ENCODE results near the gene LRP1B.

Gene LRP1B

GRCh38 chr2:141941210-141941714 lies 189.6 kb downstream of the LRP1B start:
- no peak for DNase-seq
- Mint-ChIP-seq H3K36me3 (no peaks in the 10 kb centered on the region), H3K4me3 (no peak overlapping the region), H3K9me3 (peaks cover 7% of the 10 kb centered on the region), H3K27ac (no peak overlapping the region), H3K27me3 (no peaks in the 10 kb centered on the region), H3K4me1 (no peaks in the 10 kb centered on the region)
- CTCF ChIA-PET = no interaction called here

DNA sequence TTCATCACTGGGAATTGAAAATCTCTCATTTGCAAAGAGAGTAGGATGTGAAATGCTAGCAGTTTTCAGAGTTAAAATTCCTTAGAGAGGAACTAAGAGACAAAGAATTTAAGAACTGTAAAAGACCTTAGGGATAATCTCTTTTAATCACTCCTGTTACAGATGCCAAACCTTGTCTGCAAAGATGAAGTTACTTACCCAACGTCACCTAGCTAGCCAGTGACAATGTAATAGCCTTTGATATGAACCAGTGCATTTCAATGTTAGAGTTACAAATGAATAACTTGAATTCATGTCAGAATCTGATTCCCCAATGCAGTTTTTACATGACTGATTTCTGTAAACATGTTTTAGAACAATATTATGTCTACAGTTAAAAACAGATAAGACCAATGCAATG lies 190.1 kb downstream of the LRP1B start:
- Mint-ChIP-seq H3K4me1 (no peaks in the 10 kb centered on the region), H3K27ac (no peak overlapping the region), H3K4me3 (no peak overlapping the region), H3K9me3 (peaks cover 4% of the 10 kb centered on the region), H3K36me3 (no peaks in the 10 kb centered on the region), H3K27me3 (no peaks in the 10 kb centered on the region)
- CTCF ChIA-PET = no interaction called here
- DNase-seq = no peak

DNA sequence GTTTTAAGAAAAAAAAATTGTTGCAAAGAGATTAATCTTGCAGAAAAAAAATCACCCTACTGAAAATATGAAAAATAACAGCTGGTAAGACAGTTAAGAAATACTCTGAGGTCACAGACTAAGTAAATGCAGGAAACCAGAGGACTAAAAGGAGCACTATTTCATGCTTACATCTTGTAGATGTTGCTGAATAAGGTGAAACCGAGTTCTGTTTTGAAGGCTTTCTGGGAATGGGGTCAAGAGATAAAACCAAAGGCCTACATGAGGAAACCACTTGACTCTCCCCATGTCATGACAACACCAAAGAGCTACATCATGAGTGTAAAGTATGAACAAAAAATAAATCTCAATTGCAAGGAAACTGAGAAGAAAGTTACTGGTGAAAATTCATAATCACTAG lies 197.6 kb downstream of the LRP1B start:
- DNase-seq = no peak
- Mint-ChIP-seq H3K27ac (no peak overlapping the region), H3K36me3 (no peaks in the 10 kb centered on the region), H3K4me3 (no peak overlapping the region), H3K27me3 (no peaks in the 10 kb centered on the region), H3K4me1 (no peaks in the 10 kb centered on the region), H3K9me3 (peaks cover 7% of the 10 kb centered on the region)
- CTCF ChIA-PET = no interaction called here

GRCh38 chr2:141932261-141932660 lies 198.6 kb downstream of the LRP1B start:
- CTCF ChIA-PET = no interaction called here
- Mint-ChIP-seq H3K27me3 (no peaks in the 10 kb centered on the region), H3K27ac (no peak overlapping the region), H3K9me3 (peaks cover 5% of the 10 kb centered on the region), H3K4me1 (no peaks in the 10 kb centered on the region), H3K36me3 (no peaks in the 10 kb centered on the region), H3K4me3 (no peak overlapping the region)
- DNase-seq = no peak

GRCh38 chr2:141931797-141932196 lies 199.0 kb downstream of the LRP1B start:
- H3K4me1 Mint-ChIP-seq = no peaks in the 10 kb centered on the region
- CTCF ChIA-PET = no interaction called here
- H3K27ac Mint-ChIP-seq = no peak overlapping the region
- no peaks in the 10 kb centered on the region for H3K27me3 Mint-ChIP-seq
- H3K36me3 Mint-ChIP-seq = no peaks in the 10 kb centered on the region
- H3K9me3 Mint-ChIP-seq = peaks cover 5% of the 10 kb centered on the region
- no peak for DNase-seq
- no peak overlapping the region for H3K4me3 Mint-ChIP-seq

DNA sequence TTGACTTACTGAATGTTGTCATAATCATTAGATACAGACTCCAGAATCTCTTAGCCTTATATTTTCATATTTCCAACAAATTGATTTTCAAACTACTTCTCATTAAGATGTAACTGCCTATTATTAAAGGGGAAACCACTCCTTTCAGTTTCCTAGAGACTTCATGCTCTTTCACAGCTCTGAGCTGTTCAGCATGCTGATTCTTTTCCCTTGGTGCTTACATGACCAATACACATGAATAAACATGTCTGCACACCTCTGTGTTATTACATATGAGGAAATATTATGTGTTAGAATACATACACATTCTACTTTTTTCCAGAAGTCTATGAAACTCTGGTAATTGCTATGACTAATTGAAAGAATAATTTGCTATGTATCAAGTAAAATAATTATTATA lies 200.0 kb downstream of the LRP1B start:
- CTCF ChIA-PET = no interaction called here
- no peaks in the 10 kb centered on the region for H3K36me3 Mint-ChIP-seq
- H3K27me3 Mint-ChIP-seq = no peaks in the 10 kb centered on the region
- H3K27ac Mint-ChIP-seq = no peak overlapping the region
- peaks cover 5% of the 10 kb centered on the region for H3K9me3 Mint-ChIP-seq
- H3K4me3 Mint-ChIP-seq = no peak overlapping the region
- H3K4me1 Mint-ChIP-seq = no peaks in the 10 kb centered on the region
- DNase-seq = no peak

GRCh38 chr2:141929331-141930252 lies 201.2 kb downstream of the LRP1B start:
- Mint-ChIP-seq H3K9me3 (peaks cover 2% of the 10 kb centered on the region), H3K4me1 (no peaks in the 10 kb centered on the region), H3K27ac (no peak overlapping the region), H3K4me3 (no peak overlapping the region), H3K36me3 (no peaks in the 10 kb centered on the region), H3K27me3 (no peaks in the 10 kb centered on the region)
- DNase-seq = no peak
- CTCF ChIA-PET = no interaction called here

- no peaks in the 10 kb centered on the region for H3K36me3 Mint-ChIP-seq
- no peaks in the 10 kb centered on the region for H3K27me3 Mint-ChIP-seq
- no peak overlapping the region for H3K27ac Mint-ChIP-seq
- CTCF ChIA-PET = no interaction called here
- DNase-seq = no peak
- no peak overlapping the region for H3K4me3 Mint-ChIP-seq
- peaks cover 2% of the 10 kb centered on the region for H3K9me3 Mint-ChIP-seq
- H3K4me1 Mint-ChIP-seq = no peaks in the 10 kb centered on the region
Measured at GRCh38 chr2:141928476-141928875, 202.3 kb downstream of the LRP1B start.

GRCh38 chr2:141927536-141927935 lies 203.3 kb downstream of the LRP1B start:
- H3K36me3 Mint-ChIP-seq = no peaks in the 10 kb centered on the region
- H3K9me3 Mint-ChIP-seq = peaks cover 2% of the 10 kb centered on the region
- no peaks in the 10 kb centered on the region for H3K27me3 Mint-ChIP-seq
- H3K27ac Mint-ChIP-seq = no peak overlapping the region
- DNase-seq = no peak
- H3K4me3 Mint-ChIP-seq = no peak overlapping the region
- H3K4me1 Mint-ChIP-seq = no peaks in the 10 kb centered on the region
- CTCF ChIA-PET = no interaction called here

GRCh38 chr2:141925511-141925910 lies 205.3 kb downstream of the LRP1B start:
- Mint-ChIP-seq H3K4me3 (no peak overlapping the region), H3K9me3 (no peaks in the 10 kb centered on the region), H3K36me3 (no peaks in the 10 kb centered on the region), H3K27me3 (no peaks in the 10 kb centered on the region), H3K27ac (no peak overlapping the region), H3K4me1 (no peaks in the 10 kb centered on the region)
- DNase-seq = no peak
- CTCF ChIA-PET = no interaction called here

DNA sequence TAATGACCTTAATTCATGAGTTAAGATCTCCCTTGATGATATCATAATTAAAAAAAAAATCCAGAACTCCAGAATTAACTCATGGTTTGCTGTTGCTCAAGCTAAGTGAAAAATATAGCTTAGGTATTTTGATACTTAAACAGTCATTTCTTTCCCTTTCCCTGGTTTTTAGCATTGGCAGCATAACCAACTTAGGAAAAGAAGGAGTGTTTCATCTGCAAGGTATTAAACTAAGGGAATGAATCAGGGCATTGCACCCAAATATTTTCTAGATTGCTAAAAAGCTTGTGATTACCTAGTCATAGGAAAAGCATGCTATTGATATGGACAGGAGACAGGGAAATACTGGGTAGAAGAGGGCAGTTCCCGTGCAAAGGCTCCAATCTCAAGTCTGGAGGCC lies 207.2 kb downstream of the LRP1B start:
- Mint-ChIP-seq H3K9me3 (no peaks in the 10 kb centered on the region), H3K27me3 (no peaks in the 10 kb centered on the region)
- DNase-seq = no peak

GRCh38 chr2:141911485-141912066 lies 219.2 kb downstream of the LRP1B start:
- Mint-ChIP-seq H3K36me3 (no peaks in the 10 kb centered on the region), H3K27me3 (no peaks in the 10 kb centered on the region), H3K27ac (no peak overlapping the region), H3K9me3 (peaks cover 8% of the 10 kb centered on the region), H3K4me3 (no peak overlapping the region), H3K4me1 (no peaks in the 10 kb centered on the region)
- no peak for DNase-seq
- CTCF ChIA-PET = no interaction called here

More for the DNA sequence above, 207.2 kb downstream of the LRP1B start:
- H3K36me3 Mint-ChIP-seq = no peaks in the 10 kb centered on the region
- CTCF ChIA-PET = no interaction called here
- no peak overlapping the region for H3K27ac Mint-ChIP-seq
- no peak overlapping the region for H3K4me3 Mint-ChIP-seq
- H3K4me1 Mint-ChIP-seq = no peaks in the 10 kb centered on the region

GRCh38 chr2:141906678-141907077 lies 224.1 kb downstream of the LRP1B start:
- H3K4me3 Mint-ChIP-seq = no peak overlapping the region
- H3K27me3 Mint-ChIP-seq = no peaks in the 10 kb centered on the region
- H3K9me3 Mint-ChIP-seq = no peaks in the 10 kb centered on the region
- no peaks in the 10 kb centered on the region for H3K36me3 Mint-ChIP-seq
- DNase-seq = no peak
- CTCF ChIA-PET = no interaction called here
- H3K4me1 Mint-ChIP-seq = no peaks in the 10 kb centered on the region
- no peak overlapping the region for H3K27ac Mint-ChIP-seq

GRCh38 chr2:141900826-141901225 lies 230.0 kb downstream of the LRP1B start:
- DNase-seq = no peak
- Mint-ChIP-seq H3K4me3 (no peak overlapping the region), H3K27me3 (no peaks in the 10 kb centered on the region), H3K27ac (no peak overlapping the region), H3K4me1 (no peaks in the 10 kb centered on the region), H3K9me3 (peaks cover 2% of the 10 kb centered on the region), H3K36me3 (no peaks in the 10 kb centered on the region)
- CTCF ChIA-PET = no interaction called here

GRCh38 chr2:141899740-141900139 lies 231.1 kb downstream of the LRP1B start:
- no peak for DNase-seq
- H3K4me3 Mint-ChIP-seq = no peak overlapping the region
- H3K27me3 Mint-ChIP-seq = no peaks in the 10 kb centered on the region
- no peaks in the 10 kb centered on the region for H3K4me1 Mint-ChIP-seq
- H3K9me3 Mint-ChIP-seq = peaks cover 2% of the 10 kb centered on the region
- H3K36me3 Mint-ChIP-seq = no peaks in the 10 kb centered on the region
- CTCF ChIA-PET = no interaction called here
- H3K27ac Mint-ChIP-seq = no peak overlapping the region

Measured in activated naive CD4-positive, alpha-beta T cell treated with anti-CD3 and anti-CD28 coated beads, Interleukin-2, amount 10 ng/mL, durations not matched to agents 7 days and 5 days (primary cell).